PC-9 (cell line): ENCODE data around the gene PAX8. TPM values are rescaled to one million over a fixed set of nuclear protein-coding genes. Genes with fewer than 3 reads are reported as not detected.

Source experiments
- BruUV-seq: library from RNA; stranded (reverse); fragments of 400-500 nt; replicated peaks from 2 replicates; lab custom pipeline; 2021; lab: Mats Ljungman, UMichigan
- CTCF ChIA-PET: fragments of 300-600 bp; sonication (Branson Sonifier 250); formaldehyde crosslinking; loops from one replicate; lab custom pipeline; 2022; ENCODE audit warnings: antibody characterized with exemption; lab: Charles Lee
- POLR2A ChIA-PET: fragments of 300-600 bp; sonication (Branson Sonifier 250); formaldehyde crosslinking; loops from one replicate; lab custom pipeline; 2022; ENCODE audit warnings: antibody characterized with exemption; ENCODE audit not compliant: unreplicated experiment; lab: Charles Lee
- DNase-seq, 2 experiments: peaks; one replicate each; pipeline versions ENCODE4 v3.0.0 to v3.0.0-alpha.2; 2015 to 2022; ENCODE audit warnings: mixed read lengths in 1 of 2
- H2AFZ ChIP-seq: fragments of 200-600 bp; sonication (generic); 2 replicates; pipeline ENCODE4 v1.8.1; 2017; ENCODE audit warnings: antibody characterized with exemption
- H3F3A ChIP-seq: fragments of 200-600 bp; sonication (generic); 2 replicates; pipeline ENCODE4 v1.8.1; 2017; ENCODE audit warnings: antibody characterized with exemption, mild to moderate bottlenecking, low read depth; ENCODE audit not compliant: insufficient read depth
- H3K27ac ChIP-seq: fragments of 200-600 bp; sonication (generic); 2 replicates; pipeline ENCODE4 v1.6.1; 2016; ENCODE audit warnings: mixed run types
- H3K27me3 ChIP-seq: fragments of 200-600 bp; sonication (generic); 2 replicates; pipeline ENCODE4 v1.6.1; 2016; ENCODE audit warnings: low read depth, mixed run types; ENCODE audit not compliant: insufficient read depth
- H3K36me3 ChIP-seq: fragments of 200-600 bp; sonication (generic); 2 replicates; pipeline ENCODE4 v1.6.1; 2016; ENCODE audit warnings: low read depth, mixed run types
- H3K4me1 ChIP-seq: fragments of 200-600 bp; sonication (generic); replicated peaks from 2 replicates; pipeline ENCODE4 v1.6.1; 2016; ENCODE audit warnings: mixed run types; ENCODE audit not compliant: insufficient read depth
- H3K4me2 ChIP-seq: fragments of 200-600 bp; sonication (generic); 2 replicates; pipeline ENCODE4 v1.6.1; 2017; ENCODE audit warnings: mixed run types
- H3K4me3 ChIP-seq: fragments of 200-600 bp; sonication (generic); 2 replicates; pipeline ENCODE4 v1.6.1; 2016; ENCODE audit warnings: mixed run types
- H3K79me2 ChIP-seq: fragments of 200-600 bp; sonication (generic); 2 replicates; pipeline ENCODE4 v1.6.1; 2017; ENCODE audit warnings: low read depth, mixed run types
- H3K9me2 ChIP-seq: fragments of 200-600 bp; sonication (generic); 2 replicates; pipeline ENCODE4 v1.8.1; 2017; ENCODE audit warnings: mild to moderate bottlenecking; ENCODE audit not compliant: insufficient read depth
- H3K9me3 ChIP-seq: fragments of 200-600 bp; sonication (generic); 2 replicates; pipeline ENCODE4 v1.8.1; 2016; ENCODE audit warnings: low read depth; ENCODE audit not compliant: insufficient read depth
- H4K20me1 ChIP-seq: fragments of 200-600 bp; sonication (generic); 2 replicates; pipeline ENCODE4 v1.8.1; 2017; ENCODE audit not compliant: insufficient read depth
- EZH2 ChIP-seq: fragments of 200-600 bp; sonication (generic); IDR thresholded peaks from 2 replicates; pipeline ENCODE4 v1.8.0; 2017; ENCODE audit warnings: antibody characterized with exemption, low read depth
- intact Hi-C: fragments of 100-400 bp; cut with micrococcal nuclease; formaldehyde crosslinking; loops from one replicate; pipeline ENCODE4 v1.10.0; 2022; ENCODE audit not compliant: unreplicated experiment
- total RNA-seq: library from RNA; stranded (reverse); gene quantifications from 2 replicates; pipeline ENCODE4 v1.2.3, GENCODE V29; 2021
- TF ChIP-seq, protein P1 (sequence below): fragments of 200-600 bp; sonication (generic); conservative IDR thresholded peaks from 2 replicates; pipeline ENCODE4 v1.6.1; 2017; ENCODE audit warnings: mixed run types, antibody characterized with exemption, mild to moderate bottlenecking, moderate library complexity

PAX8 gene
- total RNA-seq, 1 experiment from 2014 or later, result 5.8 TPM

DNA sequence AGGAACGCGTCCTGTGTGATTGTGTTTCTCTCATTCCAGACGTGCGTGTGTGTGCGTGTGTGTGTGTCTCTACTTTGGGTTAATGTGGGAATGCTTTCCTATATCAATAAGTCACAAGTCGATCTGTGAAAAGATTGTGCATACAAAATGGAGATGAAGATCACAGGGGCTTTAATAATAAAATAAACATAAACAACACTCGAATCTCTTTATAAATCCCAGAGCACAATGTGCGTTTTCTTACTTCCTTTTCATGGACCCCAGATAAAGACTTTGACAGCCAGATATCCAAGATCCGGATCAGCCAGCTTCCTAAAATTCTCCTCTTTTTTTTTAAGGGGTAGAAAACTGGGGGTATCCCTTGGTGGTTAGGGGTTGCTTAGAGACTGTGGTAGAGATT, 4.7 kb downstream of the PAX8 start:
- Histone ChIP-seq H2AFZ (no peak overlapping the region), H3K27ac (no peak overlapping the region), H3K9me2 (no peaks in the 10 kb centered on the region), H3K79me2 (no peaks in the 10 kb centered on the region), H3F3A (no peaks in the 10 kb centered on the region; the same call in none of the 2 replicates), H3K4me3 (no peak overlapping the region), H3K9me3 (no peaks in the 10 kb centered on the region), H3K4me1 (no peaks in the 10 kb centered on the region), H3K36me3 (no peaks in the 10 kb centered on the region), H3K4me2 (no peak overlapping the region), H4K20me1 (no peaks in the 10 kb centered on the region), H3K27me3 (no peaks in the 10 kb centered on the region)
- no TSS peak for BruUV-seq
- no peak for DNase-seq
- TF ChIP-seq, protein P1, sequence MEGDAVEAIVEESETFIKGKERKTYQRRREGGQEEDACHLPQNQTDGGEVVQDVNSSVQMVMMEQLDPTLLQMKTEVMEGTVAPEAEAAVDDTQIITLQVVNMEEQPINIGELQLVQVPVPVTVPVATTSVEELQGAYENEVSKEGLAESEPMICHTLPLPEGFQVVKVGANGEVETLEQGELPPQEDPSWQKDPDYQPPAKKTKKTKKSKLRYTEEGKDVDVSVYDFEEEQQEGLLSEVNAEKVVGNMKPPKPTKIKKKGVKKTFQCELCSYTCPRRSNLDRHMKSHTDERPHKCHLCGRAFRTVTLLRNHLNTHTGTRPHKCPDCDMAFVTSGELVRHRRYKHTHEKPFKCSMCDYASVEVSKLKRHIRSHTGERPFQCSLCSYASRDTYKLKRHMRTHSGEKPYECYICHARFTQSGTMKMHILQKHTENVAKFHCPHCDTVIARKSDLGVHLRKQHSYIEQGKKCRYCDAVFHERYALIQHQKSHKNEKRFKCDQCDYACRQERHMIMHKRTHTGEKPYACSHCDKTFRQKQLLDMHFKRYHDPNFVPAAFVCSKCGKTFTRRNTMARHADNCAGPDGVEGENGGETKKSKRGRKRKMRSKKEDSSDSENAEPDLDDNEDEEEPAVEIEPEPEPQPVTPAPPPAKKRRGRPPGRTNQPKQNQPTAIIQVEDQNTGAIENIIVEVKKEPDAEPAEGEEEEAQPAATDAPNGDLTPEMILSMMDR, result no peak
- no peak for TF ChIP-seq EZH2
- intact Hi-C loops, result no loop called here
- CTCF ChIA-PET, result no interaction called here
- POLR2A ChIA-PET, result no interaction called here

- H3K9me2 ChIP-seq, result no peaks in the 10 kb centered on the region
- intact Hi-C loops, result no loop called here
- no peaks in the 10 kb centered on the region for H3K79me2 ChIP-seq
- no peak for TF ChIP-seq EZH2
- TF ChIP-seq, protein P1, result no peak
- no TSS peak for BruUV-seq
- no peak overlapping the region for H3K4me3 ChIP-seq
- H3K9me3 ChIP-seq, result no peaks in the 10 kb centered on the region
- H3K27ac ChIP-seq, result no peak overlapping the region
- H3F3A ChIP-seq, result no peaks in the 10 kb centered on the region; the same call in none of the 2 replicates
- no peak overlapping the region for H2AFZ ChIP-seq
- DNase-seq, result no peak
- no peaks in the 10 kb centered on the region for H3K27me3 ChIP-seq
- no peaks in the 10 kb centered on the region for H3K4me1 ChIP-seq
- ChIA-PET CTCF (no interaction called here), POLR2A (no interaction called here)
- H4K20me1 ChIP-seq, result no peaks in the 10 kb centered on the region
- H3K4me2 ChIP-seq, result no peak overlapping the region
- no peaks in the 10 kb centered on the region for H3K36me3 ChIP-seq
Measured at GRCh38 chr2:113273027-113273551, 5.6 kb downstream of the PAX8 start.

GRCh38 chr2:113272477-113272876, 6.2 kb downstream of the PAX8 start:
- TF ChIP-seq, protein P1, result no peak
- TF ChIP-seq EZH2, result no peak
- no peaks in the 10 kb centered on the region for H3K9me3 ChIP-seq
- no peaks in the 10 kb centered on the region; the same call in none of the 2 replicates for H3F3A ChIP-seq
- intact Hi-C loops, result no loop called here
- BruUV-seq, result no TSS peak
- no peaks in the 10 kb centered on the region for H3K36me3 ChIP-seq
- no peak overlapping the region for H3K4me2 ChIP-seq
- no peaks in the 10 kb centered on the region for H3K79me2 ChIP-seq
- ChIA-PET POLR2A (no interaction called here), CTCF (no interaction called here)
- no peaks in the 10 kb centered on the region for H3K4me1 ChIP-seq
- no peaks in the 10 kb centered on the region for H3K9me2 ChIP-seq
- no peak for DNase-seq
- no peak overlapping the region for H2AFZ ChIP-seq
- H3K27me3 ChIP-seq, result no peaks in the 10 kb centered on the region
- H3K27ac ChIP-seq, result no peak overlapping the region
- H4K20me1 ChIP-seq, result no peaks in the 10 kb centered on the region
- no peak overlapping the region for H3K4me3 ChIP-seq
